Transverse colon (tissue), 4 donors: Measurements from ENCODE around the gene CSRP3. TPM values are rescaled to one million over a fixed set of nuclear protein-coding genes. Genes with fewer than 3 reads are reported as not detected.

Source experiments
- DNase-seq: peaks from one replicate; pipeline ENCODE4 v3.0.0-alpha.2; 2019
- H3K27ac ChIP-seq, 4 donors: fragments of 200-600 bp; sonication (generic); 2 replicates each; pipeline ENCODE4 v1.5.1; 2016 to 2018; ENCODE audit warnings: inconsistent platforms in 4 of 4
- H3K27me3 ChIP-seq: fragments of 200-600 bp; sonication (generic); 2 replicates; pipeline ENCODE4 v1.5.1; 2017; ENCODE audit warnings: inconsistent platforms
- H3K36me3 ChIP-seq, 4 donors: fragments of 200-600 bp; sonication (generic); 2 replicates each; pipeline ENCODE4 v1.5.1; 2017 to 2019; ENCODE audit warnings: inconsistent platforms in 4 of 4
- H3K4me1 ChIP-seq, 4 donors: fragments of 200-600 bp; sonication (generic); 2 replicates each; pipeline ENCODE4 v1.5.1; 2017 to 2020; ENCODE audit warnings: inconsistent platforms in 4 of 4
- H3K4me3 ChIP-seq, 4 donors: fragments of 200-600 bp; sonication (generic); 1 replicate in 1 of 4; 2 replicates in 3 of 4; pipeline versions ENCODE4 v1.5.1 to v1.6.1; 2017 to 2019; ENCODE audit warnings: inconsistent platforms in 4 of 4
- H3K9me3 ChIP-seq, 2 donors: fragments of 200-600 bp; sonication (generic); 2 replicates each; pipeline ENCODE4 v1.5.1; 2017 to 2019; ENCODE audit warnings: inconsistent platforms in 2 of 2
- EP300 ChIP-seq: sonication (generic); formaldehyde crosslinking; IDR thresholded peaks from one replicate; pipeline ENCODE4 v1.6.1; 2017; ENCODE audit warnings: antibody characterized with exemption, low read depth
- POLR2A ChIP-seq: fragments of 450-650 bp; IDR thresholded peaks from one replicate; pipeline ENCODE4 v1.6.1; 2016; ENCODE audit warnings: antibody characterized with exemption, mild to moderate bottlenecking, moderate library complexity
- POLR2AphosphoS5 ChIP-seq, 3 donors: sonication (generic); formaldehyde crosslinking; IDR thresholded peaks; one replicate each; pipeline ENCODE4 v1.6.1; 2016; ENCODE audit warnings: antibody characterized with exemption in 3 of 3
- WGBS, 2 donors: methylation state at CpG; one replicate each; pipeline ENCODE4 v1.1.5; 2018; ENCODE audit warnings: low coverage in 1 of 2; 5-methylcytosine and 5-hydroxymethylcytosine counted together
- in situ Hi-C, 4 donors: fragments of 200-750 bp; cut with MboI; loops; one replicate each; pipeline versions ENCODE4 v1.15.0 to v1.15.1; 2017; ENCODE audit warnings: low sequenced_read_pairs in 3 of 4, low pct_ligation_motif_present in 1 of 4, low pct_unique_long_range_greater_than_20kb in 1 of 4
- intact Hi-C: fragments of 100-400 bp; cut with DNase I; formaldehyde crosslinking; loops from one replicate; pipeline ENCODE4 v1.15.1; 2023; ENCODE audit warnings: low total_unique reads
- total RNA-seq, 4 donors: library from RNA; depleted of rRNA; stranded (reverse); fragments of >200 nt; gene quantifications; one replicate each; pipeline ENCODE4 v1.1.0, GENCODE V29; 2016
- TF ChIP-seq, protein P1 (sequence below), 5 experiments: fragments of 200-600 bp in 3 of 5; fragments of 450-650 bp in 2 of 5; sonication (generic) in 3 of 5; IDR thresholded peaks; 1 replicate in 2 of 5; 2 replicates in 3 of 5; pipeline ENCODE4 v1.5.1; 2016 to 2017; ENCODE audit warnings: antibody characterized with exemption in 5 of 5, inconsistent platforms in 3 of 5, mild to moderate bottlenecking in 2 of 5, moderate library complexity in 1 of 5

Gene CSRP3
- total RNA-seq, 4 donors from 2014 or later = not detected

GRCh38 chr11:19225123-19225522 lies 23.3 kb upstream of the CSRP3 start:
- no peaks in the 10 kb centered on the region for H3K9me3 ChIP-seq
- H3K27ac ChIP-seq = peak overlapping the region in 3 of 4 donors; percentile 1 to 63 (median 25)
- peaks cover 0 to 18% (median 7%) of the 10 kb centered on the region in 4 donors for H3K4me1 ChIP-seq
- no peak for DNase-seq
- TF ChIP-seq POLR2A (no peak), POLR2AphosphoS5 (IDR thresholded peaks at IDR 0.05) (no peak), EP300 (no peak)
- TF ChIP-seq, protein P1, sequence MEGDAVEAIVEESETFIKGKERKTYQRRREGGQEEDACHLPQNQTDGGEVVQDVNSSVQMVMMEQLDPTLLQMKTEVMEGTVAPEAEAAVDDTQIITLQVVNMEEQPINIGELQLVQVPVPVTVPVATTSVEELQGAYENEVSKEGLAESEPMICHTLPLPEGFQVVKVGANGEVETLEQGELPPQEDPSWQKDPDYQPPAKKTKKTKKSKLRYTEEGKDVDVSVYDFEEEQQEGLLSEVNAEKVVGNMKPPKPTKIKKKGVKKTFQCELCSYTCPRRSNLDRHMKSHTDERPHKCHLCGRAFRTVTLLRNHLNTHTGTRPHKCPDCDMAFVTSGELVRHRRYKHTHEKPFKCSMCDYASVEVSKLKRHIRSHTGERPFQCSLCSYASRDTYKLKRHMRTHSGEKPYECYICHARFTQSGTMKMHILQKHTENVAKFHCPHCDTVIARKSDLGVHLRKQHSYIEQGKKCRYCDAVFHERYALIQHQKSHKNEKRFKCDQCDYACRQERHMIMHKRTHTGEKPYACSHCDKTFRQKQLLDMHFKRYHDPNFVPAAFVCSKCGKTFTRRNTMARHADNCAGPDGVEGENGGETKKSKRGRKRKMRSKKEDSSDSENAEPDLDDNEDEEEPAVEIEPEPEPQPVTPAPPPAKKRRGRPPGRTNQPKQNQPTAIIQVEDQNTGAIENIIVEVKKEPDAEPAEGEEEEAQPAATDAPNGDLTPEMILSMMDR (IDR thresholded peaks at IDR 0.05) = no peak
- no peaks in the 10 kb centered on the region for H3K36me3 ChIP-seq
- in situ Hi-C loops (no loop called here), intact Hi-C loops (no loop called here)
- H3K4me3 ChIP-seq = no peak overlapping the region
- WGBS, 2 donors = 69% methylated on average over 6 of the region's 6 CpGs; no CpG with 5 or more reads in 1 of the 2 donors
- no peaks in the 10 kb centered on the region for H3K27me3 ChIP-seq

DNA sequence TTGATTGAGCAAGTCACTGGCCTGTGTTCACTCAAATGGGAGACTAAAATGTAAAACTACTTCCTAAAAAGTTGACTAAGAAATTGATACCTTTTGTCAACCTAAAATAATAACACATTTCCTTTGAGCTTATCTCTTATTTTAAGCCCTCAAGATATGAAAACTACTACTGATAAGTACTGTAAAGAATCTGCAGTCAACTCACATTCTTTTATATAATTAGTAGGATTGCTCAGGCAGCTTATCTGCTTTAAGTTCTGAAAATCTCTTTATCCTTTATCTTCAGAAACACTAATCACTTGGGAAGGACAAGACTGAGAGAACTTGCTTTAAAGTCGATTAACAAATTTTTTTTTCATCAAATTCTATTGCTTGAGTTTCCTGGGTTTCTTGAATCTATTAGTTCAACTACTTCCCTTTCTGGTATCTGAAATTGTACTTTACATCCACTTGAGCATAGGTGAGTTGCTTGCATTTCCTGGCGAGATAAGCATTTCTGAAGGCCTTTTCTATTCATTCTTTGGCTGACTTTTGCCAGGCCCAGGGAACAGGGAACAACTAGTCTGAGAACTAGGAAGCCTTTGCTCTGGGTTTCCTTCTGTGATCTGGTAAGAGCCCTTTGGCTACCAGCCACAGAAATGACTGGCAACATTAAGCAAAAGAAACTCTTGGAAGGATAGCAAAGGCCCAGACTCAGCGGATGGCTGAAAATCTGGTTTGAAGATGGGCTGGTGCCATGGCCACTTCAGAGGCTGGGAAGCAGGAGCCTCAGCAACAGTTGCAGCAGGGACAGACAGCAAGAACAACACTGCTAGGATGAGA lies 19.3 kb upstream of the CSRP3 start:
- in situ Hi-C loops (no loop called here), intact Hi-C loops (no loop called here)
- TF ChIP-seq POLR2A (no peak), EP300 (no peak), POLR2AphosphoS5 (IDR thresholded peaks at IDR 0.05) (no peak)
- TF ChIP-seq, protein P1 (IDR thresholded peaks at IDR 0.05) = no peak
- no peak for DNase-seq
- Histone ChIP-seq H3K4me3 (no peak overlapping the region), H3K27me3 (no peaks in the 10 kb centered on the region), H3K4me1 (peaks cover 0 to 10% (median 4%) of the 10 kb centered on the region in 4 donors), H3K36me3 (no peaks in the 10 kb centered on the region), H3K27ac (peak overlapping the region in 2 of 4 donors; percentile 28 to 56), H3K9me3 (no peaks in the 10 kb centered on the region)
- 42 to 62% methylated on average over 2 to 3 of the region's 3 CpGs for WGBS, 2 donors

GRCh38 chr11:19218786-19219460 lies 17.1 kb upstream of the CSRP3 start:
- no peak for DNase-seq
- no peak for TF ChIP-seq EP300
- no peak for TF ChIP-seq POLR2AphosphoS5 (IDR thresholded peaks at IDR 0.05)
- no peak for TF ChIP-seq POLR2A
- TF ChIP-seq, protein P1 (IDR thresholded peaks at IDR 0.05) = no peak
- Histone ChIP-seq H3K27ac (no peak overlapping the region), H3K27me3 (no peaks in the 10 kb centered on the region), H3K4me1 (peaks cover 0 to 6% (median 2%) of the 10 kb centered on the region in 4 donors), H3K36me3 (no peaks in the 10 kb centered on the region), H3K4me3 (no peak overlapping the region), H3K9me3 (no peaks in the 10 kb centered on the region)
- intact Hi-C loops = no loop called here
- WGBS, 2 donors = 63 to 78% methylated on average over 4 to 15 of the region's 15 CpGs
- in situ Hi-C loops = no loop called here

DNA sequence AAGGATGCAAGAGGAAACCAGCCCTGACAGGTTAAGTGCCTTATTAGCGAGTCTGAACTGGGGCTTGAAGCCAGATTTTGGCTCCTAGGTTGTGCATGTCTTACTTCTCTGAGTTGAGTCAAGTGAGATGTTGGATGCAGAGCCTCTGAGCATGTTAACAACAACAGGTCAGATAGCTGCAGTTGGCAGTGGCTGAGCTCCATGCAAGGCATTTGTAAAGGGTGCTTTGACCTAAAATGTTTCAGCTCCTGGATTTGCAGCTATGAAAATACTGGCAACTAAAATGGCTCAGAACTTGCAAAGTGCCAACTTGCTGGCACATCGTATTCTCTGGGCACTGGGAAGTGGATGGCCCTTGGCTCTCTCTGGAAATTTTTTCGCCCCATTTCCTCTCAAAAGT lies 16.4 kb upstream of the CSRP3 start:
- intact Hi-C loops (no loop called here), in situ Hi-C loops (no loop called here)
- WGBS, 2 donors = 64% methylated on average over 3 of the region's 3 CpGs; no CpG with 5 or more reads in 1 of the 2 donors
- Histone ChIP-seq H3K36me3 (no peaks in the 10 kb centered on the region), H3K4me3 (no peak overlapping the region), H3K9me3 (no peaks in the 10 kb centered on the region), H3K4me1 (peaks cover 0 to 6% (median 2%) of the 10 kb centered on the region in 4 donors), H3K27ac (no peak overlapping the region), H3K27me3 (no peaks in the 10 kb centered on the region)
- DNase-seq = no peak
- TF ChIP-seq POLR2A (no peak), EP300 (no peak), POLR2AphosphoS5 (IDR thresholded peaks at IDR 0.05) (no peak)
- TF ChIP-seq, protein P1 (IDR thresholded peaks at IDR 0.05) = no peak
